ENCODE results near the gene SIAH3. TPM values are rescaled to one million over a fixed set of nuclear protein-coding genes. Genes with fewer than 3 reads are reported as not detected.

SIAH3 gene
- polyA plus RNA-seq, 4 donors: 0.01 to 0.06 TPM; not detected in 2

- Histone ChIP-seq H3K27me3 (ENCODE audit: control insufficient read depth in 3 of 3, insufficient read depth in 3 of 3, low read length in 3 of 3) (peaks cover 0 to 1% (median 0%) of the 10 kb centered on the region in 3 donors), H3K27ac (ENCODE audit: low read depth in 1 of 3, low read length in 2 of 3) (no peak overlapping the region), H3K4me1 (ENCODE audit: control insufficient read depth in 3 of 3, insufficient read depth in 2 of 3, low read depth in 1 of 3, low read length in 2 of 3) (no peaks in the 10 kb centered on the region), H3K9me3 (ENCODE audit: control insufficient read depth in 2 of 2, insufficient read depth in 1 of 2, low read depth in 1 of 2, low read length in 1 of 2) (peaks cover 0 to 4% of the 10 kb centered on the region in 2 donors), H3K4me3 (ENCODE audit: low read depth in 1 of 3, low read length in 3 of 3) (no peak overlapping the region), H3K36me3 (ENCODE audit: control insufficient read depth in 3 of 3, insufficient read depth in 2 of 3, low read depth in 1 of 3, low read length in 3 of 3) (no peaks in the 10 kb centered on the region)
- FAIRE-seq: no peak
- WGBS, 3 donors: 41 to 65% (median 57%) methylated on average over 6 of the region's 6 CpGs
- DNase-seq: peak in 1 of 2 donors; percentile 50
Measured at GRCh38 chr13:45821811-45822210, 29.7 kb downstream of the SIAH3 start.

- WGBS, 3 donors: 91 to 95% (median 91%) methylated on average over 18 of the region's 18 CpGs
- H3K4me3 ChIP-seq (ENCODE audit: low read depth in 1 of 3, low read length in 3 of 3): no peak overlapping the region
- H3K4me1 ChIP-seq (ENCODE audit: control insufficient read depth in 3 of 3, insufficient read depth in 2 of 3, low read depth in 1 of 3, low read length in 2 of 3): peaks cover 0 to 5% (median 0%) of the 10 kb centered on the region in 3 donors
- H3K36me3 ChIP-seq (ENCODE audit: control insufficient read depth in 3 of 3, insufficient read depth in 2 of 3, low read depth in 1 of 3, low read length in 3 of 3): no peaks in the 10 kb centered on the region
- FAIRE-seq (no peak), DNase-seq (no peak)
- no peak overlapping the region for H3K27ac ChIP-seq (ENCODE audit: low read depth in 1 of 3, low read length in 2 of 3)
- peaks cover 0 to 4% of the 10 kb centered on the region in 2 donors for H3K9me3 ChIP-seq (ENCODE audit: control insufficient read depth in 2 of 2, insufficient read depth in 1 of 2, low read depth in 1 of 2, low read length in 1 of 2)
- H3K27me3 ChIP-seq (ENCODE audit: control insufficient read depth in 3 of 3, insufficient read depth in 3 of 3, low read length in 3 of 3): peaks cover 0 to 1% (median 0%) of the 10 kb centered on the region in 3 donors
Measured at GRCh38 chr13:45820106-45820838, 31.3 kb downstream of the SIAH3 start.

- no peak for DNase-seq
- FAIRE-seq: no peak
- Histone ChIP-seq H3K36me3 (ENCODE audit: control insufficient read depth in 3 of 3, insufficient read depth in 2 of 3, low read depth in 1 of 3, low read length in 3 of 3) (no peaks in the 10 kb centered on the region), H3K27ac (ENCODE audit: low read depth in 1 of 3, low read length in 2 of 3) (no peak overlapping the region), H3K4me1 (ENCODE audit: control insufficient read depth in 3 of 3, insufficient read depth in 2 of 3, low read depth in 1 of 3, low read length in 2 of 3) (peaks cover 0 to 5% (median 0%) of the 10 kb centered on the region in 3 donors), H3K27me3 (ENCODE audit: control insufficient read depth in 3 of 3, insufficient read depth in 3 of 3, low read length in 3 of 3) (peaks cover 0 to 1% (median 0%) of the 10 kb centered on the region in 3 donors), H3K4me3 (ENCODE audit: low read depth in 1 of 3, low read length in 3 of 3) (no peak overlapping the region), H3K9me3 (ENCODE audit: control insufficient read depth in 2 of 2, insufficient read depth in 1 of 2, low read depth in 1 of 2, low read length in 1 of 2) (peaks cover 0 to 4% of the 10 kb centered on the region in 2 donors)
- WGBS, 3 donors: 52 to 64% (median 59%) methylated on average over 2 of the region's 2 CpGs
Measured at GRCh38 chr13:45817833-45818232, 33.7 kb downstream of the SIAH3 start.

GRCh38 chr13:45816427-45816826, 35.1 kb downstream of the SIAH3 start:
- H3K4me3 ChIP-seq (ENCODE audit: low read depth in 1 of 3, low read length in 3 of 3): no peak overlapping the region
- no peak for FAIRE-seq
- no peaks in the 10 kb centered on the region for H3K27me3 ChIP-seq (ENCODE audit: control insufficient read depth in 3 of 3, insufficient read depth in 3 of 3, low read length in 3 of 3)
- WGBS, 3 donors: 48 to 65% (median 55%) methylated on average over 6 of the region's 6 CpGs
- H3K4me1 ChIP-seq (ENCODE audit: control insufficient read depth in 3 of 3, insufficient read depth in 2 of 3, low read depth in 1 of 3, low read length in 2 of 3): peaks cover 0 to 5% (median 0%) of the 10 kb centered on the region in 3 donors
- peaks cover 0 to 4% of the 10 kb centered on the region in 2 donors for H3K9me3 ChIP-seq (ENCODE audit: control insufficient read depth in 2 of 2, insufficient read depth in 1 of 2, low read depth in 1 of 2, low read length in 1 of 2)
- peak in 1 of 2 donors; percentile 78 for DNase-seq
- H3K27ac ChIP-seq (ENCODE audit: low read depth in 1 of 3, low read length in 2 of 3): no peak overlapping the region
- no peaks in the 10 kb centered on the region for H3K36me3 ChIP-seq (ENCODE audit: control insufficient read depth in 3 of 3, insufficient read depth in 2 of 3, low read depth in 1 of 3, low read length in 3 of 3)

GRCh38 chr13:45812695-45813372, 38.7 kb downstream of the SIAH3 start:
- peaks cover 0 to 5% (median 0%) of the 10 kb centered on the region in 3 donors for H3K4me1 ChIP-seq (ENCODE audit: control insufficient read depth in 3 of 3, insufficient read depth in 2 of 3, low read depth in 1 of 3, low read length in 2 of 3)
- no peaks in the 10 kb centered on the region for H3K27me3 ChIP-seq (ENCODE audit: control insufficient read depth in 3 of 3, insufficient read depth in 3 of 3, low read length in 3 of 3)
- WGBS, 3 donors: 84 to 92% (median 90%) methylated on average over 6 of the region's 6 CpGs
- DNase-seq (no peak), FAIRE-seq (no peak)
- no peaks in the 10 kb centered on the region for H3K9me3 ChIP-seq (ENCODE audit: control insufficient read depth in 2 of 2, insufficient read depth in 1 of 2, low read depth in 1 of 2, low read length in 1 of 2)
- no peaks in the 10 kb centered on the region for H3K36me3 ChIP-seq (ENCODE audit: control insufficient read depth in 3 of 3, insufficient read depth in 2 of 3, low read depth in 1 of 3, low read length in 3 of 3)
- H3K4me3 ChIP-seq (ENCODE audit: low read depth in 1 of 3, low read length in 3 of 3): no peak overlapping the region
- H3K27ac ChIP-seq (ENCODE audit: low read depth in 1 of 3, low read length in 2 of 3): no peak overlapping the region

- no peak for DNase-seq
- H3K4me1 ChIP-seq (ENCODE audit: control insufficient read depth in 3 of 3, insufficient read depth in 2 of 3, low read depth in 1 of 3, low read length in 2 of 3): peaks cover 0 to 5% (median 0%) of the 10 kb centered on the region in 3 donors
- H3K27ac ChIP-seq (ENCODE audit: low read depth in 1 of 3, low read length in 2 of 3): no peak overlapping the region
- WGBS, 3 donors: 72 to 79% (median 74%) methylated on average over 6 of the region's 6 CpGs
- H3K4me3 ChIP-seq (ENCODE audit: low read depth in 1 of 3, low read length in 3 of 3): no peak overlapping the region
- H3K36me3 ChIP-seq (ENCODE audit: control insufficient read depth in 3 of 3, insufficient read depth in 2 of 3, low read depth in 1 of 3, low read length in 3 of 3): no peaks in the 10 kb centered on the region
- FAIRE-seq: no peak
- no peaks in the 10 kb centered on the region for H3K9me3 ChIP-seq (ENCODE audit: control insufficient read depth in 2 of 2, insufficient read depth in 1 of 2, low read depth in 1 of 2, low read length in 1 of 2)
- H3K27me3 ChIP-seq (ENCODE audit: control insufficient read depth in 3 of 3, insufficient read depth in 3 of 3, low read length in 3 of 3): no peaks in the 10 kb centered on the region
Measured at GRCh38 chr13:45811891-45812694, 39.5 kb downstream of the SIAH3 start.

GRCh38 chr13:45809801-45810394, 41.7 kb downstream of the SIAH3 start:
- Histone ChIP-seq H3K27me3 (ENCODE audit: control insufficient read depth in 3 of 3, insufficient read depth in 3 of 3, low read length in 3 of 3) (no peaks in the 10 kb centered on the region), H3K36me3 (ENCODE audit: control insufficient read depth in 3 of 3, insufficient read depth in 2 of 3, low read depth in 1 of 3, low read length in 3 of 3) (no peaks in the 10 kb centered on the region), H3K4me3 (ENCODE audit: low read depth in 1 of 3, low read length in 3 of 3) (no peak overlapping the region), H3K9me3 (ENCODE audit: control insufficient read depth in 2 of 2, insufficient read depth in 1 of 2, low read depth in 1 of 2, low read length in 1 of 2) (no peaks in the 10 kb centered on the region), H3K4me1 (ENCODE audit: control insufficient read depth in 3 of 3, insufficient read depth in 2 of 3, low read depth in 1 of 3, low read length in 2 of 3) (no peaks in the 10 kb centered on the region), H3K27ac (ENCODE audit: low read depth in 1 of 3, low read length in 2 of 3) (no peak overlapping the region)
- no peak for DNase-seq
- no peak for FAIRE-seq
- 50 to 60% (median 59%) methylated on average over 7 of the region's 7 CpGs for WGBS, 3 donors

- no peak overlapping the region for H3K4me3 ChIP-seq (ENCODE audit: low read depth in 1 of 3, low read length in 3 of 3)
- DNase-seq: no peak
- WGBS, 3 donors: 80 to 88% (median 87%) methylated on average over 6 of the region's 6 CpGs
- no peaks in the 10 kb centered on the region for H3K27me3 ChIP-seq (ENCODE audit: control insufficient read depth in 3 of 3, insufficient read depth in 3 of 3, low read length in 3 of 3)
- H3K9me3 ChIP-seq (ENCODE audit: control insufficient read depth in 2 of 2, insufficient read depth in 1 of 2, low read depth in 1 of 2, low read length in 1 of 2): no peaks in the 10 kb centered on the region
- H3K4me1 ChIP-seq (ENCODE audit: control insufficient read depth in 3 of 3, insufficient read depth in 2 of 3, low read depth in 1 of 3, low read length in 2 of 3): no peaks in the 10 kb centered on the region
- H3K36me3 ChIP-seq (ENCODE audit: control insufficient read depth in 3 of 3, insufficient read depth in 2 of 3, low read depth in 1 of 3, low read length in 3 of 3): no peaks in the 10 kb centered on the region
- FAIRE-seq: no peak
- no peak overlapping the region for H3K27ac ChIP-seq (ENCODE audit: low read depth in 1 of 3, low read length in 2 of 3)
Measured at GRCh38 chr13:45808925-45809324, 42.6 kb downstream of the SIAH3 start.

Data from small intestine (tissue), 7 donors.